Esophagus muscularis mucosa (tissue), 4 donors: Measurements from ENCODE around the gene TLE5. TPM values are rescaled to one million over a fixed set of nuclear protein-coding genes. Genes with fewer than 3 reads are reported as not detected.
A peak's percentile ranks its signal among the peaks of the same experiment; 100 is the strongest.
"Not testable (repeated sequence)": the region's sequence is repeated elsewhere in the genome, so short reads cannot be mapped to it uniquely, and the experiment has no call there.

Experiments
- DNase-seq: peaks from one replicate; pipeline ENCODE4 v3.0.0-alpha.2; 2017; ENCODE audit errors: extremely low spot score
- H3K27ac ChIP-seq, 4 donors: fragments of 200-600 bp; sonication (generic); replicated peaks in 1 of 4; 1 replicate in 3 of 4; 2 replicates in 1 of 4; pipeline ENCODE4 v1.5.1; 2016 to 2019; ENCODE audit warnings: mild to moderate bottlenecking in 1 of 4
- H3K27me3 ChIP-seq, 4 donors: fragments of 200-600 bp; sonication (generic); one replicate each; pipeline versions ENCODE4 v1.5.1 to v1.6.0; 2016 to 2019
- H3K36me3 ChIP-seq, 4 donors: fragments of 200-600 bp; sonication (generic); one replicate each; pipeline ENCODE4 v1.5.1; 2016 to 2019
- H3K4me1 ChIP-seq, 4 donors: fragments of 200-600 bp; sonication (generic); one replicate each; pipeline ENCODE4 v1.5.1; 2016 to 2019
- H3K4me3 ChIP-seq, 4 donors: fragments of 200-600 bp; sonication (generic); 1 replicate in 2 of 4; 2 replicates in 2 of 4; pipeline ENCODE4 v1.5.1; 2016 to 2019; ENCODE audit warnings: mild to moderate bottlenecking in 4 of 4, moderate library complexity in 1 of 4
- H3K9me3 ChIP-seq, 4 donors: fragments of 200-600 bp; sonication (generic); 1 replicate in 3 of 4; 2 replicates in 1 of 4; pipeline ENCODE4 v1.5.1; 2016 to 2019
- CTCF ChIP-seq, 3 experiments: fragments of 200-600 bp in 2 of 3; fragments of 450-650 bp in 1 of 3; sonication (generic) in 2 of 3; IDR thresholded peaks; one replicate each; pipeline ENCODE4 v1.5.1; 2017 to 2019; ENCODE audit warnings: antibody characterized with exemption in 3 of 3, mild to moderate bottlenecking in 2 of 3, moderate library complexity in 1 of 3
- EP300 ChIP-seq: sonication (generic); formaldehyde crosslinking; IDR thresholded peaks from one replicate; pipeline ENCODE4 v1.6.1; 2017; ENCODE audit warnings: antibody characterized with exemption
- POLR2A ChIP-seq: fragments of 450-650 bp; IDR thresholded peaks from one replicate; pipeline ENCODE4 v1.6.1; 2017; ENCODE audit warnings: antibody characterized with exemption, moderate library complexity, mild to moderate bottlenecking, low read depth
- POLR2AphosphoS5 ChIP-seq, 2 donors: sonication (generic); formaldehyde crosslinking; IDR thresholded peaks; one replicate each; pipeline ENCODE4 v1.6.1; 2017; ENCODE audit warnings: antibody characterized with exemption in 2 of 2
- WGBS: methylation state at CpG from one replicate; pipeline ENCODE4 v1.1.5; 2018; 5-methylcytosine and 5-hydroxymethylcytosine counted together
- intact Hi-C: fragments of 100-400 bp; cut with DNase I; formaldehyde crosslinking; loops from one replicate; pipeline ENCODE4 v1.15.1; 2023
- total RNA-seq, 4 donors: library from RNA; depleted of rRNA; stranded (reverse); fragments of >200 nt; gene quantifications; one replicate each; pipeline versions ENCODE4 v1.1.0 to v1.2.1, GENCODE V29; 2016

The TLE5 gene
- total RNA-seq, 4 donors from 2014 or later, result 657 to 947 (median 804) TPM

- TF ChIP-seq POLR2A (no peak), CTCF (IDR thresholded peaks at IDR 0.05) (no peak), POLR2AphosphoS5 (IDR thresholded peaks at IDR 0.05) (no peak), EP300 (no peak)
- no peaks in the 10 kb centered on the region for H3K9me3 ChIP-seq
- DNase-seq, result no peak
- H3K27me3 ChIP-seq, result peaks cover 0 to 3% (median 0%) of the 10 kb centered on the region in 4 donors
- H3K4me1 ChIP-seq, result peaks cover 7 to 32% (median 23%) of the 10 kb centered on the region in 4 donors
- 84% methylated on average over 12 of the region's 12 CpGs for WGBS
- no peak overlapping the region for H3K4me3 ChIP-seq
- no peaks in the 10 kb centered on the region for H3K36me3 ChIP-seq
- H3K27ac ChIP-seq, result peak overlapping the region in 1 of 4 donors; percentile 6
- intact Hi-C loops, result no loop called here
These were observed 21.0 kb downstream of the TLE5 start for GRCh38 chr19:3041327-3041726.

DNA sequence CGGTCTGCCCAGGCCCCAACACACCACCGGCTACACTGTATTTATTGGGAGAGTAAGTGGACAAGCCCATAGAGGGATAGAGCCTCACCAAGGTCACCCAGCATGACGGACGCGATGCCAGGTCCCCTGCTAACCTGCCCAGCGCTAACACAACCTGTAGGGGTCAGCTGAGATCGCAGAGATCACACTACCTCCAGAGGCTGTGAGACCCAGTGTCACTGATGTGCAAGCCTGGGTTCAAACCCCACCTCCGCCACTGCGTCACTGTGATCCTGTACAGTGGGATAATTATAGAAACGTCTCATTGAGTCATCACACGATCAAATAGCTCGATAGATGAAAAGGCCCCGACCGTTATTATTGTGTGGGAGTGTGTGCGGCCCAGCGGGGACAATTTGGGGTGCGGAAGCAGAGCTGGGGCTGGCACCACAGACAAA is 22.6 kb downstream of the TLE5 start:
- Histone ChIP-seq H3K27me3 (peaks cover 0 to 3% (median 0%) of the 10 kb centered on the region in 4 donors), H3K36me3 (no peaks in the 10 kb centered on the region), H3K9me3 (no peaks in the 10 kb centered on the region), H3K4me1 (peaks cover 14 to 39% (median 30%) of the 10 kb centered on the region in 4 donors), H3K27ac (no peak overlapping the region), H3K4me3 (no peak overlapping the region)
- WGBS, result 75% methylated on average over 17 of the region's 17 CpGs
- intact Hi-C loops, result no loop called here
- TF ChIP-seq POLR2A, result no peak
- no peak for TF ChIP-seq CTCF (IDR thresholded peaks at IDR 0.05)
- no peak for TF ChIP-seq POLR2AphosphoS5 (IDR thresholded peaks at IDR 0.05)
- TF ChIP-seq EP300, result no peak
- no peak for DNase-seq

DNA sequence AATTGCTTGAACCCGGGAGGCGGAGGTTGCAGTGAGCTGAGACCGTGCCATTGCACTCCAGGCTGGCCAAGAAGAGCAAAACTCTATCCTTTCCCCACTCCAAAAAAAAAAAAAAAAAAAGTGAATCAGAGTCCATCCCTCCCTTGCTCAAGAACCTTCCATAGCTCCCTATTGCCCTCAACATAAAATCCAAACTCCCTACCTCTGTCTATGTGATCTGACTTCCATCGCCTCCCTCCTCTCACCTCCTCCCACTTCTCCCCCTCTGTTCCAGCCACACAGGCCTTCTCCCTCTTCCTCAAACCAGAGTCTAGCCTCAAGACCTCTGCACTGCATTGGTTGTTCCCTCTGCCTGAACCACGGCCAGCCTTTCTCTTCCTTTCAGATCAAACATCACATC is 23.2 kb downstream of the TLE5 start:
- Histone ChIP-seq H3K4me3 (no peak overlapping the region), H3K4me1 (peaks cover 20 to 45% (median 35%) of the 10 kb centered on the region in 4 donors), H3K27ac (no peak overlapping the region), H3K27me3 (peaks cover 0 to 3% (median 0%) of the 10 kb centered on the region in 4 donors), H3K9me3 (no peaks in the 10 kb centered on the region), H3K36me3 (no peaks in the 10 kb centered on the region)
- intact Hi-C loops, result no loop called here
- TF ChIP-seq POLR2AphosphoS5 (IDR thresholded peaks at IDR 0.05), result no peak
- TF ChIP-seq POLR2A, result no peak
- TF ChIP-seq EP300, result no peak
- TF ChIP-seq CTCF (IDR thresholded peaks at IDR 0.05), result no peak
- DNase-seq, result no peak
- 83% methylated on average over 5 of the region's 5 CpGs for WGBS

DNA sequence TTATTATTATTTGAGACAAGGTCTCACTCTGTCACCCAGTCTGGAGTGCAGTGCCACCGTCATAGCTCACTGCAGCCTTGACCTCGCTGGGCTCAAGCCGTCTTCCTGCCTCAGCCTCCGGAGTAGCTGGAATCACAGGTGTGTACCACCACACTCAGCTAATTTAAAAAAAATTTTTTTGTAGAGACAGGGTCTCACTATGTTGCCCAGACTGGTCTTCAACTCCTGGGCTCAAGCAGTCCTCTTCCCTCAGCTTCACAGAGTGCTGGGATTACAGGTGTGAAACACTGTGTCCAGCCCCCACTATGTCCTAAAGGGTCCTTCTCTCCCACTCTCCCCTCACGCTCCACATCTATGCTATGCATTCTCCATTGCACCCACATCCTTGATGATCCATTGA is 24.1 kb downstream of the TLE5 start:
- H3K27ac ChIP-seq, result no peak overlapping the region
- no peaks in the 10 kb centered on the region for H3K36me3 ChIP-seq
- TF ChIP-seq EP300 (no peak), POLR2A (no peak), CTCF (IDR thresholded peaks at IDR 0.05) (no peak), POLR2AphosphoS5 (IDR thresholded peaks at IDR 0.05) (no peak)
- H3K4me3 ChIP-seq, result no peak overlapping the region
- WGBS, result 82% methylated on average over 5 of the region's 5 CpGs
- no peaks in the 10 kb centered on the region for H3K9me3 ChIP-seq
- peaks cover 21 to 50% (median 37%) of the 10 kb centered on the region in 4 donors for H3K4me1 ChIP-seq
- no peak for DNase-seq
- intact Hi-C loops, result no loop called here
- peaks cover 0 to 3% (median 0%) of the 10 kb centered on the region in 4 donors for H3K27me3 ChIP-seq

GRCh38 chr19:3036977-3037544 is 25.2 kb downstream of the TLE5 start:
- 74% methylated on average over 14 of the region's 14 CpGs for WGBS
- intact Hi-C loops, DNase-seq, H3K9me3 ChIP-seq, H3K27me3 ChIP-seq, H3K36me3 ChIP-seq: not testable (repeated sequence)
- Histone ChIP-seq H3K4me1 (peaks cover 21 to 41% (median 28%) of the 10 kb centered on the region in 4 donors), H3K4me3 (peak overlapping the region in 2 of 4 donors; percentile 57 to 64), H3K27ac (peak overlapping the region; percentile 84 to 94 (median 93))
- TF ChIP-seq CTCF (IDR thresholded peaks at IDR 0.05), result peak in 1 of 3 experiments; percentile 8
